GM21367 (cell line): ENCODE results near the gene OSBPL10.
"Not testable (repeated sequence)": the region's sequence is repeated elsewhere in the genome, so short reads cannot be mapped to it uniquely, and the experiment has no call there.

Experiments
- ATAC-seq: cut with Tn5 transposase; IDR thresholded peaks from one replicate; pipeline ENCODE4 v1.9.1; 2021; ENCODE audit not compliant: unreplicated experiment

The OSBPL10 gene

DNA sequence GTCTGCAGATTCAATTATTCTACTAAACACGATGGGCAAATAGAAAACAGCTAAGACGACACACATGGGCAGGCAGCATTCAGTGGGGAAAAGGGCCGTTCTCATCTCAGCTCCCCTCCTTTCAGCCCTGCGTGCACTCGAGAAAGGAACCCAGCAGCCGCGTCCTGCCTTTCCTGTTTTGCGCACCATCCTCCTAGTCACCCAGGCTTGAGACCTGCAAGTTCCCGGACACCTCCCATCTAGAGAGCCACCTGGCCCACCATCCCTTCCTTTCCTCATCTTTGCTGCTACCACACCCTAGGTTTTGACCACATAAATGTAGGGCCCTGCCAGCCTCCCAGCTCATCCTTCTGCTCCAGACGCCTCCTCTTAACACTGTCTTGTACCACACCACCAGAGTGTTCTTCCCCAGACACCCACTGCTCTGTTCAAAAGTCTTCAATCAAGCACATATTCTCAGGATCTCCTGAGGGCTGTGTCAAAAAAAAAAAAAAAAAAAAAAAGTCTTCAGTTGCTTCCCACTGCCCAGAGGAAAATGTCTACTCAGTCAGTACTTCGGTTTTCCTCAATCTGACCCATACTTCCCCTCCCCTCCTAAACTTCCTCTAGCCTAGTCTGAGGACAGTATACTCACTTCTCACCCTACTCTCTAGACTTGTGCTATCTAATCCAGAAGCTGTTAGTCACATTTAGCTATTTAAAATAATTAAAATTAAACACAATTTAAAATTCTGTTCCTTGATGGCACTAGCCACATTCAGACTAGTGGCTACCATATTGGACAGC, 266.4 kb downstream of the OSBPL10 start:
- no peak for ATAC-seq

DNA sequence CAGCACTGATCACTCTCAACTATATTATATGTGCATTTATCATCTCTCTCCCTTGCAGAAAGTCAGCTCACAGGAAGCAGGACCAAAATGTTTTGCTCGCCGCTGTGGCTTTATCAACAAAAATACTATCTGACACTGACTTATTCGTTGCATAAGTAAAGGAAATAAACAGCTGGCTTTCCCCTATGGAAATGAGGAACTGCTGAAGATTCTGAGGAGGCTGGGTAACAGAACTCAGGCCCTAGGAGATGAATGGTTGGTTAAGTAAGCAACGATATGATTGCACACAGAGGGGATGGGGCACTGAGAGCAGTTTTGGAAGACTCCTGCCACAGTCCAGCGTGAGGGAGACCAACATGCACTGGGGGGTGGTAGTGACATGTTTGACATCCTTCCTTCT, 267.2 kb downstream of the OSBPL10 start:
- no peak for ATAC-seq

DNA sequence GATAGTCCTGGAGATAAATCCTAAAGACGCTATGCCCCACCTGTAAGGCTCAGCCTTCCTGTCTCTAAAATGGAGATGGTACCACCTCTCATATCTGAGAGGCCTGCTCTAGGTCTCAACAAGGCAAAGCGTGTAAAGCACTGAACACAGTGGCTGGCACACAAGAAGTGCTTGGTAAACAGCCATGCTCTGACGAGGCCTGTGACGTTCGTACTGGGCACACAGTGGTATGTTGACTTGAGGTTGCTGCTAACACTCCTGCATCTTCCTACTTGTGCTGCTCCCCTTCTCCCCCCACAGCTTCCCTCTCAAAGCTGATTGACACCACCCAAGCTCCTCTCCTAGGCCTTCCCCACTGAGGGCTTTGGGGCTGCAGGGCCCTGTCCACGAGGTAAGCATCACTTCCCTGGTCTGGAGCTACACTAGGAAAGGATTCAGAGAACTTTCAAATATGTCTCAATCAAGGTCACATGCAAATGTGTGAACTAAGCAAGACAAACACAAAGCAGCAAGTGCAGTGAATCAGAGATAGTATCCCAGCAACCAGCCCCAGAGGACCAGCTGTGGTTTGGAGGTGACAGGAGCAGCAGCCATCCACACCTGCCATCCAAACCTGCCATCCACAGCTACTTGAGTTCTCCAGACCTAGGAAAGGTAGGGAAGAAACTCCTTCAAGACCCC, 270.8 kb downstream of the OSBPL10 start:
- ATAC-seq, result no peak

DNA sequence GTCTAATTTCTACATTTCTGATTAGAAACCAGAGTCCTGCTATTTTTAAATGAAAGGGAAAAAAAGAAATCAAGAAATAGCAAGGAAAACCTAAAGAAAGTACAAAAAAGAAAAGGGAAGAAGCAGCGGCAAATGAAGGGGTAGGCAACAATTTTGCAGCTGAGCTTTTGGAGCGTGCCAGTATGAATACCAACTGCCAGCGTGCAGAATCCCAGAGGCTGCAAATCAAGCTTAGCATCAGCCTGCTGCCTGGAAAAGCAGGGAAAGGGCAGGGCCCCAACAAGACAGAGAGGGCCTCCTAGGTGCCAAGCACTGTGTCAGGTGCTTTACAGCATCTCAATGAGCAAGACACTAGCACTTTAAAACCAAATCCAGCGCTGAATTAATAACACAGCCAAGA, 271.5 kb downstream of the OSBPL10 start:
- ATAC-seq, result no peak

DNA sequence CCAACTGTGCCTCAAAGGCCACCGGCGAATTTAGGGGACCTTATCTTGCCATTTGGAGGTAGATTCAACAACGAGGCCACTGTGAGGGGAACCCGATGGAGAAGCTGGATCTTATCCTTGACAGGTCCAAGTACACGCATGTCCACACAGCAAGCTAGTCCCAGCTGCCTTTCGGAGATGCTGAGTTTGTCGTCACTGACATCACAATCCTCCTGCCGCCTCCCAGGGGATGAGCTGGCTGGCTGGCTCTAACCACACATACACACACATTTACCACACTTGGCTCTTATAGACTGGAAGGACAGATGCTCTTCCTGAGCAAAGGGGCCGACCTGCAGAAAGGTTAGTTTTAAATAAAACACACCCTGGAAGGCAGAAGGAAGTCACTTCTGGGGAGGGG, 272.1 kb downstream of the OSBPL10 start:
- ATAC-seq, result no peak

DNA sequence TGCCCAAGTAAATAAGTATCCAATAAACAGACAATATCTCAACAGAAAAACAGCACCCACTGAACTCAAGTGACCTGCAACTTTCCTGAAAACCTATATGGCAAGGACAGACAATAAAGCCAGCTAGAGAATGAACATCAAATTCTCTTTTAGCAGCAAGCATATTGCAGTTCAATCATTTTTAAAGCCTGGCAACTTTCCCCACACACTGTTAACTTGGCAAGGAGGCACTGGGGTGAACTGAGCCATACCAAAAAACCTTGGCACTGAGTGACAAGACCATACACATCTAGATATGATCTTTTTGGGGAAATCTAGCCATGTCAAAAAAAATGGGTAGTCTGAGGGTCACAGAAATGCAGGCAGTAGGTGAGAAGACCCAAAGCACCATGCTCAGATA, 273.8 kb downstream of the OSBPL10 start:
- ATAC-seq, result no peak

DNA sequence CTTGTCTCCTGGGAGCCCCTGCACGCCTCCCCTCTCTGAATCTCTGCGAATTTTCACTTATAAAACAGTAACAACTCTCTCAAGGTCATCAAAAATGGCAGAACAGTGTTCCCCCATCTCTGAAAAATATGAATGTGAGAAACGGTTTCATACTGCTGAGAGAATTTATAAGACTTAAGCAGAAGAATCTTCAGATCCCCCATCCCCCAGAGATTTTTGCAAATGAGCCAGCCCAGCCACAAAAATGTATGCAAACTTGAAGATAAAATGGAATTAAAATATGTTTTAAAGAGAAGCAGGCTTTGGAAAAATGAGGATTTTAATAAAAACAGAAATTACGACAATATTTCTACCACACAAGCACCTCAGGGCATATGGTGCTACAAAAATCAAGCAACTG, 275.3 kb downstream of the OSBPL10 start:
- ATAC-seq, result no peak

DNA sequence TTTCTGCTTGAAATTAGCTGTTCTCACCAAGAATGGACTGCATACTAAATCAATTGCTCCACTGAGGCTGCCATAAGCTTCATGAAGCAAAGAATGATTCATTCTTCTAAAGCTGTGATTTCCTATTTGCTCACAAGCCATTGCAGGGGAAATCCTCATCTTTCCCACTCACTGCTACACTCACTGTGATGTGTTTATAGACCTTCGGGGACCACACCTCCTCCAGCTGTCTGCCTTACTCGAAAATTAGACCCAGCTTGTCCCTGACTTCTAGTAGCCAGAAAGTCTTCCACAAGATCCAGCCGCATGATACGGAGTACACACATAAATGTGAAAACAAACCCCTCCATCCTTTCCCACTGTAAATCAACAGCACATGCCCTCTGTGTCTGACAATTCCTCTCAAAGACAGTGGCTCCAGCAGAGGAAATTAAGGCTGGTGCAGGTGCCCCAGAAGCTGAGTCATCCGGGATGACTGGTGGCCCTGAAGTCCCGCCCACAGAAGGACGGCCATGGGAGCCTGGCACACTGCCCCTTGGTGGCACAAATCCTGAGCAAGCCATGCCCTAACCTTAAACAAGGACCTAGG, 276.4 kb downstream of the OSBPL10 start:
- ATAC-seq, result no peak

DNA sequence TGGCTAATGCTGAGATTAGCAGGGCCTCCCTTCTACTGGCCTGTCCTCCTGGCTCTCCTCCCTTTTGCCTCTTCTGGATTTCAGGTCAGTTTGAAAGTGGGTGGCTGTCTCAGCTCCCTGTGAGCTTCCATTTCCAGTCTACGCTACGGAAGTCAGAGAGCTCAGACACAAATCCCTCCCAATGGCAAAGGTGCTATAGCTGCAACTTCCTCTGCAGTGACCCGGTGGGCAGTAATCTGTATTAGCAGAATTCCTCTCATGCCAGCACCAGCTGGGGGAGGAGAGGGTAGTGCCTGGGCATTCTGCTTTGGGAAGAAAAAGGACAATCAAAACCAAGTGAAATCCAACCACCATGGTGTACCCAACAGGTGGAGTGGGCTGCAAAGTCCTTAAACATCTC, 276.9 kb downstream of the OSBPL10 start:
- no peak for ATAC-seq

DNA sequence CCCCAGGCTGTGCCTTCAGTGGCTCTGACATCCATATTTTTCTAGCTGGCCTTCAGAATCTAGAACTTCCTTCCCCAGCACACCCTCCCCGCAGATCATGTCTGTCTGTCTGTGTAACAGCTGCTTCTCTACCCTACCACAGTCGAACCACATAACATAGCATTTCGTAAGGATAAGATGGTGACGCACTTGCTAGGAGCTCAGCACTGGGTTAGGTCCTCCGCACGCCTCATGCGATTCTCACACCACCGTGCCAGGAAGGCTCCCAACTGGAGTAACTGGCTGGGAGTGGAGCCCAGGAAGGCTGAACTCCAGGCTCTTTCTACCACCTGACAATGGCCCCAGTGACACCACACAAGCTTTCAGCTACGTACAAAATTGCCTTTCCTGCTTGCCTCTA, 279.8 kb downstream of the OSBPL10 start:
- ATAC-seq, result no peak

DNA sequence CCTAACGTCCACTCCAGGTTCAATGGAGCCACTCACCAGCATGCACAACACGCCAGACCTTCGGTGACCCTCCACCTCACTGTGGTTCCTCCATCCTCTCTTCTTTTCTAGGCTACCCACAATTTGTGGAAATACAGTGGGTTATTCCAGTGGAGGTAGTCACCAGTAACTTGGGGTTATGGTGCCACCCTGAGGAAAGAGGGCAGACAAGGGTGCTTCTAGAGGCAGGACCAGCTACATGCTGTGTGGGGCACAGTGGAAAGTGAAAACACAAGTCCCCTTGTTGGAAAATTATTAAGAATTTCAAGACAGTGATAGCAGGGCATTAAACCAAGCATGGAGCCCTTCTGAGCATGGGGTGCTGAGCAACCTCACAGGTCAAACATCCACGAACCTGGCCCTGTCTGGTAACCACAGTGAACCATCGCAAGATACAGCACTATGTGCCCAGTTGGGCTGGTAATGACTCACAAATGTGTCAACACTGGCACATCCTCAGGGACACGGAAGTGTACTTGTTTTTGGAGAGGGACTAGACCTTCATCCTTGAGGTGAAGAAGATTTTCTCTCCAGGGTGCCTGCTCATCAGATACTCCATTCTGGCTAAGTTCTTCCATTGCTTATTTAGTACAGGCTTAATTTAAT, 281.6 kb downstream of the OSBPL10 start:
- ATAC-seq, result no peak

DNA sequence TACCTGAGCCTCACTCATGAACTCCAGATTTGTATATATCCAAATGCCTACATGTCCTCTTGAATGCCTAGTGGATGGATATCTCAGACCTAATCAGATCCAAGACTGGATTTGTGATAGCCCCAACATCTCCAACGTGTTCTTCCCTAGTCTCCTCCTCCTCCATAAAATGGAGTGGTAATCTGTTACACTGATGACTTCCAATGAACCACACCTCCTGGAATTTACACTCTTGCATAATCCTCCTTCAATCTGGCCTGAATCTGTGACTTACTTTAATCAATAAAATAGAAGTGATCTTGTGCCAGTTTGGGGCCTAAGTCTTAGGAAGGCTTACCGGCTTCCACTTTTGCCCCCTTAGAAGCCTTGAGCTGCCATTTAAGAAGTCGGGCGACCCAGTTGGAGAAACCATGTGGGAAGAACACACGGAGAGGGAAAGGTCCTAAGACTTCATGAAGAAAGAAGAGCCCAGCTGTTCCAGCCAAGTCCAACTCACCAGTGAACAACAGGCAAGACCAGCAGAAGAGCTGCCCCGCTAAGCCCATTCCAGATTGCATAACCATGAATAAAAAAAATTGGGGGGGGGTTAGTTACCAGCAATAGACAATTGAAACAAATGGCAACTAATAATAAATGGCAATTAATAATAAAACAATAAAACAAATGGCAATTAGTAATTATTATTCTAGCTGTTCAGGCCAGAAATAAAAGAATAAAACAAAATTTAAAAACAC, 284.1 kb downstream of the OSBPL10 start:
- ATAC-seq, result no peak

DNA sequence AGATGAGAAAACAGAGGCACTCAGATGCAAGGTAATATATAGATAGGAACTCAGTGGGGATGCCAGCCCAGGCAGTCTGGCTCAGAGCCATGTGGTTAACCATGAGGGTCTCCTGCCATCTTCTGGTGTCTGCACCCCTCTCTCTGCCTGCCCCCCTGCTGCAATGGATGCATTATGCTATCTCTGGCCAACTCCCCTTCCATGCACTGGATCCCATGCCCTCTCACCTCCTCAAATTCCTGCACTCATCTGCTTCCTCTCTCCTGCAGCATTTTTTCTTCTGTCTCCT, 285.1 kb downstream of the OSBPL10 start:
- ATAC-seq, result no peak

DNA sequence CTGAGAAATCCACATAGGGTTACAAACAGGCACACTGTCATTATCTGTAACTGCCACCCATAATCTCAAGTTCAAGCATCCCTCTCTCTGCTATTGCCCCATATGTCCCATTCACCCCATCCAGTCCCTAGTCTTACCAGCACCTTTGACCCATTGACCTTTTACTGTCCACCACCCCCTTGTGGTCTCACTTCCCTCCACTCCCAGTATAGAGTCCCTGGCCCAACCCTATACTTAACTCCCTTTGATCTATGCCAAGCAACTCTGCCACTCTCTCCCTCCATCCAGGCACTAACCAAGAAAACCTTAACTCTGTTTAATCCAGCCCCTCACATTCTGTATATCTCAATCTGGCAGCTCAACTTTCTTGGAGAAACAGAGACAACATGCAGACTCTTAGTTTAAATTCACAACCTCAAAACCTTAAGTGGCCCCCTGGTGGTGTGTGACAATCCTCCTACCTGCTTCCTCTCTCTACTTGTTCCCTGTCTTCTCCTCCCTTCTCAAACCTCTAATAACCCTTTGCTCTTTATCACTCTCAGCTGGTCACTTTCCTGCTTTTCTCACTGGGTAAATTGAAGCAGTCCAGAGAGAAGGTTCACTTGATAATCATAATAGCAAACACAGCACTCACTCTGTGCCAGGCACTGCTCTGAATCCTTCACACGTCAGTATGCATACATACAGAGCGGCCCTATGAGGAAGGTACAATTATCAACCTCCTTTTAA, 285.6 kb downstream of the OSBPL10 start:
- no peak for ATAC-seq

DNA sequence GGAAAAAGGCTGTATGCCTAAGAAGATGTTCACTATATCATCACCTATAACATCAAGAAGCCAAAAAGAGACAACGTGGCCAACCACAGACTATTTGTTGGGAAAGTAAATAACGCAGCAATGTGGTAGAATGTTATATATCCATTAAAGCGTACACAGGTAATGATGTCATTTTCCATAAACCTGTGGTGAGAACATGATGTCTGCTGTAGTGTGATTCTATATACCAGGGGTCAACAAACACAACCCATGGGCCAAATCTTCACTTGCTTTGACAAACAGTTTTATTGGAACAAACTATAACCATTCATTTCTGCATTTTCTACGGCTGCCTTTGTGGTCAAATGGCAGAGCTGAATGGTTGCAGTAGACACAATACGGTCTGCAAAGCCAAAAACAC, 287.7 kb downstream of the OSBPL10 start:
- ATAC-seq, result no peak

DNA sequence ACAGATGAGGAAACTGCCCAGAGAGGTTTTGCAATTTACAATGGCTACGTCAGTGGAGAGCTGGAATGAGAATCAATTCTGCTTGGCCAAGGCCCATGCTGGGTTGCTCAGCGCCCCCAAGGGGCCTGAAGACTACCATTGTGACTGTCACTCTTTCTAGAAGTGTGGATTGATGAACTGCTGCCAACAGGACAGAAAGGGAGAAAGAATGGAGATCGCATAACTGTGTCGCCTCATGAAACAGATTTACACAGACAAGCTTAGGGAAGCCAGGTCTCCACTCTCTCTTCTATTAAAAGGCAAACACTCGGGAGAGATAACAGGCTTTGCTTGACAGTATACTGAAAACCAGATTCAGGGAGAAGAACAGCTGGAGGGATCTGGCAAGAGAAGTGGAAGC, 288.3 kb downstream of the OSBPL10 start:
- ATAC-seq, result no peak

DNA sequence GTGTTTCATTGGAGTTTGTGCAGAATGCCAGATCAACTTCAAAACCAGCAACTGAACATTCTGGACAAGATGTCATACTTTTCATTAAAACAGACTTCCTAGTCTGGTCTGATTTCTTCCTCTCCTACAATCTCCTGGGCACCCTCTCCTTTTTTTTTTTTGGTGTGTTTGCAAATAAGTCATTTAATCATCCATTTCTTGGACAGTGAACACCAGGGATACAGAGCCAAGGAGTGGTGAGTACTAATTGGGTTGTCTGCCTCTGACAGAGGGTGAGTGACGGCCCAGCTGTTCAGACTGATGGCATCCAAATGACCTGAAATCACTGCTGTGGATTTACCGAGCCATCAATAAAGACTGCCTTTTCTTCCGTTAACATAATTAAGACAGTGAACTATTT, 290.3 kb downstream of the OSBPL10 start:
- ATAC-seq, result no peak

DNA sequence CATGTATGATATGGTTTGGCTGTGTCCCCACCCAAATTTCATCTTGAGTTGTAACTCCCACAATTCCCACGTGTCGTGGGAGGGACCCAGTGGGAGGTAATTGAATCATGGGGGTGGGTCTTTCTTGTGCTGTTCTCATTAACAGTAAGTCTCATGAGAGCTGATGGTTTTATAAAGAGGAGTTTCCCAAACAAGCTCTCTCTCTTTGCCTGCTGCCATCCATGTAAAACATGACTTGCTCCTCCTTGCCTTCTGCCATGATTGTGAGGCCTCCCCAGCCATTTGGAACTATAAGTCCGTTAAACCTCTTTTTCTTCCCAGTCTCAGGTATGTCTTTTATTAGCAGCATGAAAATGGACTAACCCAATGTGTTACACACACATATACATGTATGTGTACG, 291.5 kb downstream of the OSBPL10 start:
- not testable (repeated sequence) for ATAC-seq

DNA sequence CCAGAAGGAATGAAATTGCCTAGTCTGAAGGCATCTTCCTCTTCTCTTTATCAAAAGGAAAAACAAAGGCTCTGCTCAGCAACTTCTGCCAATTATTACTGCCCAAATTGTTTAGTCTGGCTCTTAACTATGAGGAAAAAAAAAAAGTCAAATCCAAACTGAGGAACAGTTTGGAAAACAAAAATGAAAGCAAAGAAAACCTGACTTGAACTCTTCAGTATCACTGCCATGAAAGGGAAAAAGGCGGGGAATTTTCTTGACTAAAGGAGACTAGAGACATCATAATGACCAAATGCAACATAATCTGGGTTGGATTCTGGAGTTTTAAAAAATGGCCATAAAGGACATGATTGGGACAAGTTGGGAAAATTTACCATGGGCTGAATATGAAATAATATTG, 292.1 kb downstream of the OSBPL10 start:
- ATAC-seq, result no peak

DNA sequence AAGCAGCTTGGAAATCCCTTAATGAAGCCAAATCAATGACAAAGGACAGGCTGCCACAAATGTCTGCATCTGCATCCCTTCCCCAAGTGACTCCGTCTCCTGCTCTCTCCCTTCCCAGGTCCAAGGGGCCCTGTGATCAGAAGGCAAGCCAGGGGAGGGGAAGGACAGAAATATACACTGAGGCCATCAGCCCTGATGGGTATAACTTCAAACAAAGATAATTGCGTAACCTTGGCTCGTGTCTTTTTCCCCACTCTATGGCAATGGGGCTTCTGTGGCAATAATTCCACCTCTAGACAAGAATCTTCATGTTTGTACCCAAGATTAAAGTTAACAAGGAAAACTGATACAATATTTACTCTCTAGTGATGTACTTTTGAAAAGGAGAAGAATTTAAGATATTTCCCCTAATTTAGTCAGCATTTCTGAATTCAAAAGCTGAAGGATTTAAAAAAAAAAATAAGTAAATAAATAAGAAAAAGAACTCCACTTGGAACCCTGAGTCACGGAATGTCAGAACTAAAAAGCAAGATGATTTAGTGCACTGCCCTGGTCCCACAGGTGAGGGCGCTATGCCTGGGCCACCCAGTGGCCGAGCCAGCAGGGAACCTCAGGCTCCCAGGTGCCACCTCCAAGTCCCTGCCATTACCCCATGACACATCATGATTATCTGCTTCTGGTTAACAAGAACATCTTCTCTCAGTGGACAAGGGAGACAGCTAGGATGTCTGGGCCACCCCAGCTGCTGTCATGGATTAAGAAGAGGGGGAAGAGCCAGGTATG, 293.9 kb downstream of the OSBPL10 start:
- no peak for ATAC-seq
